ENCODE results near the gene DTNBP1.

The DTNBP1 gene

GRCh38 chr6:15588971-15589634 is 73.7 kb downstream of the DTNBP1 start:
- Histone ChIP-seq H3K9ac (ENCODE audit: low read length in 2 of 2) (no peak overlapping the region), H3K4me1 (ENCODE audit: control insufficient read depth, insufficient read depth, low read length) (peaks cover 3% of the 10 kb centered on the region), H3K36me3 (ENCODE audit: control insufficient read depth in 2 of 2, insufficient read depth in 2 of 2, low read length in 2 of 2) (no peaks in the 10 kb centered on the region), H3K27ac (ENCODE audit: low read length) (no peak overlapping the region), H3K4me3 (ENCODE audit: low read length in 2 of 2) (no peak overlapping the region), H3K9me3 (ENCODE audit: control insufficient read depth in 2 of 2, low read length in 2 of 2) (no peaks in the 10 kb centered on the region), H3K27me3 (ENCODE audit: control insufficient read depth in 1 of 2, insufficient read depth in 2 of 2, low read length in 2 of 2) (no peaks in the 10 kb centered on the region)

- H3K27me3 ChIP-seq (ENCODE audit: control insufficient read depth in 1 of 2, insufficient read depth in 2 of 2, low read length in 2 of 2) = no peaks in the 10 kb centered on the region
- H3K36me3 ChIP-seq (ENCODE audit: control insufficient read depth in 2 of 2, insufficient read depth in 2 of 2, low read length in 2 of 2) = no peaks in the 10 kb centered on the region
- no peaks in the 10 kb centered on the region for H3K9me3 ChIP-seq (ENCODE audit: control insufficient read depth in 2 of 2, low read length in 2 of 2)
- no peaks in the 10 kb centered on the region for H3K4me1 ChIP-seq (ENCODE audit: control insufficient read depth, insufficient read depth, low read length)
- no peak overlapping the region for H3K9ac ChIP-seq (ENCODE audit: low read length in 2 of 2)
- no peak overlapping the region for H3K27ac ChIP-seq (ENCODE audit: low read length)
- H3K4me3 ChIP-seq (ENCODE audit: low read length in 2 of 2) = no peak overlapping the region
Measured at GRCh38 chr6:15586503-15586902, 76.3 kb downstream of the DTNBP1 start.

GRCh38 chr6:15585760-15586214 is 77.0 kb downstream of the DTNBP1 start:
- Histone ChIP-seq H3K27me3 (ENCODE audit: control insufficient read depth in 1 of 2, insufficient read depth in 2 of 2, low read length in 2 of 2) (no peaks in the 10 kb centered on the region), H3K9me3 (ENCODE audit: control insufficient read depth in 2 of 2, low read length in 2 of 2) (no peaks in the 10 kb centered on the region), H3K9ac (ENCODE audit: low read length in 2 of 2) (no peak overlapping the region), H3K36me3 (ENCODE audit: control insufficient read depth in 2 of 2, insufficient read depth in 2 of 2, low read length in 2 of 2) (no peaks in the 10 kb centered on the region), H3K4me1 (ENCODE audit: control insufficient read depth, insufficient read depth, low read length) (no peaks in the 10 kb centered on the region), H3K4me3 (ENCODE audit: low read length in 2 of 2) (no peak overlapping the region), H3K27ac (ENCODE audit: low read length) (no peak overlapping the region)

- H3K9ac ChIP-seq (ENCODE audit: low read length in 2 of 2) = no peak overlapping the region
- no peaks in the 10 kb centered on the region for H3K36me3 ChIP-seq (ENCODE audit: control insufficient read depth in 2 of 2, insufficient read depth in 2 of 2, low read length in 2 of 2)
- no peaks in the 10 kb centered on the region for H3K4me1 ChIP-seq (ENCODE audit: control insufficient read depth, insufficient read depth, low read length)
- H3K9me3 ChIP-seq (ENCODE audit: control insufficient read depth in 2 of 2, low read length in 2 of 2) = no peaks in the 10 kb centered on the region
- no peak overlapping the region for H3K4me3 ChIP-seq (ENCODE audit: low read length in 2 of 2)
- no peak overlapping the region for H3K27ac ChIP-seq (ENCODE audit: low read length)
- H3K27me3 ChIP-seq (ENCODE audit: control insufficient read depth in 1 of 2, insufficient read depth in 2 of 2, low read length in 2 of 2) = no peaks in the 10 kb centered on the region
Measured at GRCh38 chr6:15582499-15582898, 80.3 kb downstream of the DTNBP1 start.

- Histone ChIP-seq H3K9me3 (ENCODE audit: control insufficient read depth in 2 of 2, low read length in 2 of 2) (no peaks in the 10 kb centered on the region), H3K4me3 (ENCODE audit: low read length in 2 of 2) (no peak overlapping the region), H3K9ac (ENCODE audit: low read length in 2 of 2) (no peak overlapping the region), H3K4me1 (ENCODE audit: control insufficient read depth, insufficient read depth, low read length) (no peaks in the 10 kb centered on the region), H3K27ac (ENCODE audit: low read length) (no peak overlapping the region), H3K27me3 (ENCODE audit: control insufficient read depth in 1 of 2, insufficient read depth in 2 of 2, low read length in 2 of 2) (no peaks in the 10 kb centered on the region), H3K36me3 (ENCODE audit: control insufficient read depth in 2 of 2, insufficient read depth in 2 of 2, low read length in 2 of 2) (no peaks in the 10 kb centered on the region)
Measured at GRCh38 chr6:15581751-15582150, 81.1 kb downstream of the DTNBP1 start.

- H3K9ac ChIP-seq (ENCODE audit: low read length in 2 of 2) = no peak overlapping the region
- H3K4me1 ChIP-seq (ENCODE audit: control insufficient read depth, insufficient read depth, low read length) = no peaks in the 10 kb centered on the region
- H3K27me3 ChIP-seq (ENCODE audit: control insufficient read depth in 1 of 2, insufficient read depth in 2 of 2, low read length in 2 of 2) = no peaks in the 10 kb centered on the region
- H3K27ac ChIP-seq (ENCODE audit: low read length) = no peak overlapping the region
- H3K4me3 ChIP-seq (ENCODE audit: low read length in 2 of 2) = no peak overlapping the region
- no peaks in the 10 kb centered on the region for H3K9me3 ChIP-seq (ENCODE audit: control insufficient read depth in 2 of 2, low read length in 2 of 2)
- no peaks in the 10 kb centered on the region for H3K36me3 ChIP-seq (ENCODE audit: control insufficient read depth in 2 of 2, insufficient read depth in 2 of 2, low read length in 2 of 2)
Measured at GRCh38 chr6:15580326-15580725, 82.5 kb downstream of the DTNBP1 start.

GRCh38 chr6:15578716-15579391 is 84.0 kb downstream of the DTNBP1 start:
- no peaks in the 10 kb centered on the region for H3K27me3 ChIP-seq (ENCODE audit: control insufficient read depth in 1 of 2, insufficient read depth in 2 of 2, low read length in 2 of 2)
- no peak overlapping the region for H3K9ac ChIP-seq (ENCODE audit: low read length in 2 of 2)
- no peak overlapping the region for H3K27ac ChIP-seq (ENCODE audit: low read length)
- H3K9me3 ChIP-seq (ENCODE audit: control insufficient read depth in 2 of 2, low read length in 2 of 2) = no peaks in the 10 kb centered on the region
- no peak overlapping the region for H3K4me3 ChIP-seq (ENCODE audit: low read length in 2 of 2)
- H3K4me1 ChIP-seq (ENCODE audit: control insufficient read depth, insufficient read depth, low read length) = no peaks in the 10 kb centered on the region
- H3K36me3 ChIP-seq (ENCODE audit: control insufficient read depth in 2 of 2, insufficient read depth in 2 of 2, low read length in 2 of 2) = no peaks in the 10 kb centered on the region

GRCh38 chr6:15577550-15578171 is 85.2 kb downstream of the DTNBP1 start:
- H3K4me3 ChIP-seq (ENCODE audit: low read length in 2 of 2) = no peak overlapping the region
- H3K4me1 ChIP-seq (ENCODE audit: control insufficient read depth, insufficient read depth, low read length) = no peaks in the 10 kb centered on the region
- H3K27me3 ChIP-seq (ENCODE audit: control insufficient read depth in 1 of 2, insufficient read depth in 2 of 2, low read length in 2 of 2) = no peaks in the 10 kb centered on the region
- no peak overlapping the region for H3K27ac ChIP-seq (ENCODE audit: low read length)
- H3K9ac ChIP-seq (ENCODE audit: low read length in 2 of 2) = no peak overlapping the region
- H3K9me3 ChIP-seq (ENCODE audit: control insufficient read depth in 2 of 2, low read length in 2 of 2) = no peaks in the 10 kb centered on the region
- H3K36me3 ChIP-seq (ENCODE audit: control insufficient read depth in 2 of 2, insufficient read depth in 2 of 2, low read length in 2 of 2) = no peaks in the 10 kb centered on the region

GRCh38 chr6:15577106-15577505 is 85.7 kb downstream of the DTNBP1 start:
- Histone ChIP-seq H3K4me3 (ENCODE audit: low read length in 2 of 2) (no peak overlapping the region), H3K36me3 (ENCODE audit: control insufficient read depth in 2 of 2, insufficient read depth in 2 of 2, low read length in 2 of 2) (no peaks in the 10 kb centered on the region), H3K9me3 (ENCODE audit: control insufficient read depth in 2 of 2, low read length in 2 of 2) (no peaks in the 10 kb centered on the region), H3K4me1 (ENCODE audit: control insufficient read depth, insufficient read depth, low read length) (no peaks in the 10 kb centered on the region), H3K9ac (ENCODE audit: low read length in 2 of 2) (no peak overlapping the region), H3K27ac (ENCODE audit: low read length) (no peak overlapping the region), H3K27me3 (ENCODE audit: control insufficient read depth in 1 of 2, insufficient read depth in 2 of 2, low read length in 2 of 2) (no peaks in the 10 kb centered on the region)

GRCh38 chr6:15575357-15576033 is 87.3 kb downstream of the DTNBP1 start:
- Histone ChIP-seq H3K27ac (ENCODE audit: low read length) (no peak overlapping the region), H3K9me3 (ENCODE audit: control insufficient read depth in 2 of 2, low read length in 2 of 2) (no peaks in the 10 kb centered on the region), H3K4me3 (ENCODE audit: low read length in 2 of 2) (no peak overlapping the region), H3K36me3 (ENCODE audit: control insufficient read depth in 2 of 2, insufficient read depth in 2 of 2, low read length in 2 of 2) (no peaks in the 10 kb centered on the region), H3K27me3 (ENCODE audit: control insufficient read depth in 1 of 2, insufficient read depth in 2 of 2, low read length in 2 of 2) (no peaks in the 10 kb centered on the region), H3K4me1 (ENCODE audit: control insufficient read depth, insufficient read depth, low read length) (no peaks in the 10 kb centered on the region), H3K9ac (ENCODE audit: low read length in 2 of 2) (no peak overlapping the region)

Measured in stomach smooth muscle (tissue), 2 donors.